Endometrium (tissue), 2 donors: ENCODE results near the gene NIF3L1.
A peak's percentile ranks its signal among the peaks of the same experiment; 100 is the strongest.

Experiments
- FAIRE-seq: peaks from 2 replicates; lab custom pipeline; 2012; peaks lifted over from hg19 to GRCh38; lab: Jason Lieb, UNC
- donor health status: control.
- donor health status: control.

NIF3L1 gene

GRCh38 chr2:200888704-200889625 lies at the start of gene NIF3L1, which contains the start of gene PPIL3:
Gene NIF3L1, plus strand, starts transcription at chr2:200889371. Its CDS starts 2,573 bp downstream, at chr2:200891944.
Gene PPIL3, minus strand, starts transcription at chr2:200889077. Its CDS starts 1,462 bp downstream, at chr2:200887615.
- peak; percentile 93 for FAIRE-seq

GRCh38 chr2:200839513-200839912 lies 49.7 kb upstream of the NIF3L1 start:
- no peak for FAIRE-seq

DNA sequence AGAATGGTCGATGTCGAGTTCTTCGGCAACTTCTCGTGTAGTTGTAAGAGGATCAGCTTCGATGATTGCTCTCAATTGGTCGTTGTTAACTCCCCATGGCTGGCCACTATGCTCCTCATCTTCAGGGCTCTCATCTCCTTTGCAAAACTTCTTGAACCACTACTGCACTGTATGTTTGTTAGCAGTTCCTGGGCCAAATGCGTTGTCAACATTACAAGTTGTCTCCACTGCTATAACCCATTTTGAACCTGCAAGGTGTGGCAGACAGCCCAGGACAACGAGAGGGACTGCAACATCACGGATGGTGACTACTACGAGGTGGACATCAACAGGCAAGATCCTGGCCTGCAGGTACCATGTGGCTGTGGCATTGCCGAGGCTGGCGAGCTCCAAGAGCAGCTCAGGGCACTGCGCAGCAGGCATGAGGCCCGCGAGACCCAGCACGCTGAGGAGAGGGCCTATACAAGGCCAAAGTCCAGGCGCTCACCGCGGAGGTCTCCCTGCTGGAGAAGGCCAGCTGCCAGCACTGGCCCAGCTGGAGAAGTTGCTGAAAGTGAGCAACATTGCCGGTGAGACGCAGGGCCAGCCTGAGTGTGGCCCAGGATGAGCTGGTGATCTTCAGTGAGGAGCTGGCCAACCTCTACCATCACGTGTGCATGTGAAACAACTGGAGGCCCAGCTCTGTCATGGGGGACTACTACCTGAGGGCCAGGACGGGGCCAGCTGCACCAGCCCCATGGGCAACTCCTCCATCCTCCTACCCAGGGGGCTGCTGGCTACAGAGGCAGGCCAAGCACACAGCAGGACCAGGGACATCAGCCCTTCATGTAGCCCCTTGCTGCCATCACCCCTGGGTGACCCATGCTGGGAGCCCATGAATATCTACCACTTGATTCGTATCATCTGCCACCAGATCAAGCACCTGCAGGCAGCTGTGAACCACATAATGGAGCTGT lies 44.9 kb upstream of the NIF3L1 start:
- no peak for FAIRE-seq

DNA sequence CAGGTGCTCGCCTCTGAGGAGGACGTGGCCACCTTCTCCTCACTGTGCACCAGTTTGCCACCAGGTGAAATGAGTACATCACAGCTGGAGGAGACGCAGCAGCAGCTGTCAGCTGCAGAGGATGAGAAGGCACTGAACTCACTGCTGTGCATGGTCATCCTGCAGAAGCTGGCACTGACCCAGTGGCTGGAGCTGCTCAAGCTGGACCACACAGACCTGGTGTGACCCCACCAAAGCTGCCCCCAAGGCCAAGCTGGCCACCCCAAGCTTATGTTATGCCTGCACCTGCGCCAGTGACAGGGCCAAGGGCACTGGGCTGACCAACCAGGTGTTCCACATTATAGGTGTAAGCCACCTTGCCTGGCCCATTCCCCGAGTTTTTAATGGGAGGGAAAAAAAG lies 44.0 kb upstream of the NIF3L1 start:
- FAIRE-seq = no peak

GRCh38 chr2:200845669-200846325 lies 43.4 kb upstream of the NIF3L1 start:
- no peak for FAIRE-seq

DNA sequence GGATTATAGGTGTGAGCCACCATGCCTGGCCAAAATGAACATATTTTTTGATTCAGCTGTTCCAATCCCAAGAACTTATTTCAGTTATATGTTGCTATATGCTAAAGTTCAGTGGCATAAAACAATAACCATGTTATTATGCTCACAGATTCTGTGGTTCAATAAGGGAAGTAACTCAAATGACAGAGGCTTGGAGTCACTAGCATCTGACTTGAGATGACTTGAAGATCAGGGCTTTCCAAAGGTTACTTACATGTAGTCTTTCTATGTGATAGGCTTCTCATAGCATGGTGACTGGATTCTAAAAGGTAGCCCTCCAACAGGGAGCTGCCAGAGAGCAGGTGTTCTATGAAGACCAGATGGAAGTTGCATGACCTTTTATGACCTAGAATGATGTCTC lies 41.9 kb upstream of the NIF3L1 start:
- FAIRE-seq = no peak

DNA sequence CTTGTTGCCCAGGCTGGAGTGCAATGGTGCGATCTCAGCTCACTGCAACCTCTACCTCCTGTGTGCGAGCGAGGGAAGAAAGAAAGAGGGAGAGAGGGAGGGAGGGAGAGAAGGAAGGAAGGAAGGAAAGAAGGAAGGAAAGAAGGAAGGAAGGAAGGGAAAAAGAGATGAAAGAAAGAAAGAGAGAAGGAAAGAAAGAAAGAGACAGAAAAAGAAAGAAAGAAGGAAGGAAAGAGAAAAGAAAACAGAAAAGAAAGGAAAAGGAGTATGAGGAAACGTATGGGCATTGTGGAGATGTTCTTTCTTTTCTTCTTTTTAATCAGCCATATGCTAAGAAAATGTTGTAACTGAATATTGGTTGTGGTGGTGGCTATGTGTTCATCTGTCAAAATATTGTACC lies 41.2 kb upstream of the NIF3L1 start:
- no peak for FAIRE-seq

DNA sequence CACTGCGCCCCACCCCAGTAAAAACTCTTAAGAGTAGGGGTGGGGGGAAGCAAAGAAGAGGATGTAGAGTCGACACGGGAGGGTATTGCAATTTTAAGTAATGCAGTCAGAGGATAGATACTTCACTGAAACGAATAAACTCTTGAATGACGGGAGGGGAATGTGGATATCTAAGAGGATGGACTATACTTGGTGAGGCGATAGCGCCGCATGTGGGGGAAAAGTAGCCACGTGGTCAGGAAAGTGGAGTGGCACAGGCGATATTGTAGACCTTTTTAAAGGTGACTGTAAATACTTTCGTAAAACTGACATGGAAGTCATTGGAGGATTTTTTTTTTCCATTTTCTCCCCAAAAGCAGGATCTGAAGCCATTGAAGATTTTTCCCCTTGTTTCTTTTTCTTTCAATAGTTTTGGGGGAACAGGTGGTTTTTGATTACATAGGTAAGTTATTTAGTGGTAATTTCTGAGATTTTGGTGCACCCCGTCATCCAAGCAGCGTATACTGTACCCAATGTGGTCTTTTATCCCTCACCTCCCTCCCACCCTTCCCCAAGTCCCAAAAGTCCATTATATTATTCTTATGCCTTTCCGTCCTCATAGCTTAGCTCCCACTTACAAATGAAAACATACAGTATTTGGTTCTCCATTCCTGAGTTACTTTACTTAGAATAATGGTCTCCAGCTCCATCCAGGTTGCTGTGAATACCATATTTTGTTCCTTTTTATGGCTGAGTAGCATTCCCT lies 38.5 kb upstream of the NIF3L1 start:
- no peak for FAIRE-seq

DNA sequence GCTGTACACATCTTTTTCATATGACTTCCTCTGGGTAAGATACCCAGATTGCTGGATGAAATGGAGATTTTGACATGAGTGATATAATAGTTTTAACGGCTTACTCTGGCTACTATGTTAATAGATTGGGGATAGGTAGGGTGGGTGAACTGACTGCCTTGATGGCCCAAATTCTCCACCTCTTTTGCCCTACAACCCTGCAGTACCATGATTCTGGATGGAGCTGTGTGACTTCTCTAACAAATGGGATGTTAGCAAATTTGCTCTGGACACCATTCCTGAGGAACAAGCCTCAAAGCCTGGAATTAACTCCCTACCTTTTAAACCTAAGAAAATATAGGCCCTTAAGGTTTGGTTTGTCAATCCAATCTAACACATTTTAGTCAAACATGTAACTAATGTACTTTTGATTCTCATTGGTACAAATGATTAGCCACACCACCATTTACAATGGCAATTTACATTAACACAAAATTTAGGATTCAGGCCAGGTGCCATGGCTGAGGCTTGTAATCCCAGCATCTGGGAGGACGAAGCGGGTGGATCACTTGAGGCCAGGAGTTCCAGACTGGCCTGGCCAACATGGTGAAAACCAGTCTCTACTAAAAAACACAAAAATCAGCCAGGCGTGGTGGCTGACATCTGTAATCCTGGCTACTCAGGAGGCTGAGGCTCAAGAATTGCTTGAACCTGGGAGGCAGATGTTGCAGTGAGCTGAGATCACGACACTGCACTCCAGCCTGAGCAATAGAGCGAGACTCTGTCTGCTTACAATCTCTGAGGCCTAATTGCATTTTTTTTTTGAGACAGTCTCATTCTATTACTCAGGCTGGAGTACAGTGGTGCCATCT lies 37.5 kb upstream of the NIF3L1 start:
- FAIRE-seq = no peak

DNA sequence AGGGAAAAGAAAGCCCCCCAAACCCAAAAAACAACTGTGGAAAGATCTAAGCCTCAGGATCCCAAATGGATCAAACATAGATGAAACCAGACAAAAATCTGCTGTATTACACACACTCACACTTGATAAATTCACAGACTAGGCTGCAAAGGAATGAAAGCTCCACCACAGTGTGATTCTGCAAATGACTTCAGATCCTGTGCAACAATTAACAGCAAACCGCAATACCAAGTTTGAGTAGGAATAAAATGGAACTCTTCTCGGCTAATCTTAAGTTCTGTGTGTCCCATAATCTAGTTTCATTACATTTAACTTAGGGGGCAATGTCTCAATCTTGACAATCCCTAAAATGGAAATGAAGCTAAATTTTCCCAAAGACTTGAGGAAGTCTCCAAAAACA lies 36.6 kb upstream of the NIF3L1 start:
- no peak for FAIRE-seq

DNA sequence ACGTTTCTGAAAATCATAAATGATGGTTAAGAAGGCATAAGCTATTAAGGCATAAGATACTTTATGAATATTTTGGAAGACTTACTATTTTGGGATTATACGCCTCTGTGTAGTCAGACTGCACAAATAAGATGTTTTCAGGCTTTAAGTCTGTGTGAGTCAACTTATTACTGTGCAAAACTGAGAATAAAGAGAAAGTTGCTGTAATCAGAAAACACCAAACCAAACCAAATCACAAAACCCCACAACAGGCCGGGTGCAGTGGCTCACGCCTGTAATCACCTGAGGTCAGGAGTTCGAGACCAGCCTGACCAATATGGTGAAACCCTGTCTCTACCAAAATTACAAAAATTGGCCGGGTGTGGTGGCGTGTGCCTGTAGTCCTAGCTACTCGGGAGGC lies 32.4 kb upstream of the NIF3L1 start:
- no peak for FAIRE-seq

GRCh38 chr2:200860092-200860795 lies 28.9 kb upstream of the NIF3L1 start:
- no peak for FAIRE-seq

DNA sequence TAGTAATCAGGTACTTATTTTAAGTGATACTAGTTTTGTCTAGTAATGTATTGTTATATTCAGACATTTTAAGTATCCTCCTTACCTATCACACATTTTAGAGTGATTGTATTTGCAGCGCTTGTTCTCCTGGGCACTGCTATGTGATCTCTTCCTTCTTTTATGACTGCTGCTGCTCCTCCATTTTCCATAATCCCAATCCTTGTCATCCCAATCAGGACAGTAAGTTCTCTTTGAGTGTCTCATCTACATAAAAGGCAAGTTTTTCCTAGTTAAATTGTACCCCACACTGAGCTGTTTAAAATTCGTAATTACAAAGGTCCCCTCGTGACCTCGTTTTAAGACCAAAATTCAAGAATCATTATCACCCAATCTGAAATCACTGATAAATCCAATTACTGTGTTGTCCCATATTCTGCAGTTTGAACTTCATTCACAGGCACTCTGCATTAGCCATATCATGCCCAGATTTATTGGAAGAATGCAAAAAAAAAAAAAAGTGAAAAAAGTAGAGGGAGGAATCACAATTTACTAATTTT lies 27.5 kb upstream of the NIF3L1 start:
- no peak for FAIRE-seq

- no peak for FAIRE-seq
These were observed 26.6 kb upstream of the NIF3L1 start for GRCh38 chr2:200862532-200863000.

DNA sequence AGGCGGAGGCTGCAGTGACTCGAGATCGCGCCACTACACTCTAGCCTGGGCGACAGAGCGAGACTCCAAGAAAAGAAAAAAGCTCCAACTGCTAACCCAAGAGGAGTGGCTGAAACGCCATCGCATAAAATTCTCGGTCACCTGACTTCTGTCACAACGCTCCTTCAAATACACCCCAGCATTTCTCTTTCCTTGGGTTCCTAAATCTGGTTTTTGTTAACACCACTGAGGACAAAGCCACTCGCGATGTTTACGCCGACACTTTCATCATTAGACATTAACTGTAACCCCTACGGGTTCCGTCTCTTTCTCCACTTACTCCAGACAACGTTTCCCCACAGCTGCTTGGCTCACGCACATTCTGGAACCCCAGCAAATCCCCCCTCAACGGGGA lies 25.4 kb upstream of the NIF3L1 start:
- FAIRE-seq = no peak

DNA sequence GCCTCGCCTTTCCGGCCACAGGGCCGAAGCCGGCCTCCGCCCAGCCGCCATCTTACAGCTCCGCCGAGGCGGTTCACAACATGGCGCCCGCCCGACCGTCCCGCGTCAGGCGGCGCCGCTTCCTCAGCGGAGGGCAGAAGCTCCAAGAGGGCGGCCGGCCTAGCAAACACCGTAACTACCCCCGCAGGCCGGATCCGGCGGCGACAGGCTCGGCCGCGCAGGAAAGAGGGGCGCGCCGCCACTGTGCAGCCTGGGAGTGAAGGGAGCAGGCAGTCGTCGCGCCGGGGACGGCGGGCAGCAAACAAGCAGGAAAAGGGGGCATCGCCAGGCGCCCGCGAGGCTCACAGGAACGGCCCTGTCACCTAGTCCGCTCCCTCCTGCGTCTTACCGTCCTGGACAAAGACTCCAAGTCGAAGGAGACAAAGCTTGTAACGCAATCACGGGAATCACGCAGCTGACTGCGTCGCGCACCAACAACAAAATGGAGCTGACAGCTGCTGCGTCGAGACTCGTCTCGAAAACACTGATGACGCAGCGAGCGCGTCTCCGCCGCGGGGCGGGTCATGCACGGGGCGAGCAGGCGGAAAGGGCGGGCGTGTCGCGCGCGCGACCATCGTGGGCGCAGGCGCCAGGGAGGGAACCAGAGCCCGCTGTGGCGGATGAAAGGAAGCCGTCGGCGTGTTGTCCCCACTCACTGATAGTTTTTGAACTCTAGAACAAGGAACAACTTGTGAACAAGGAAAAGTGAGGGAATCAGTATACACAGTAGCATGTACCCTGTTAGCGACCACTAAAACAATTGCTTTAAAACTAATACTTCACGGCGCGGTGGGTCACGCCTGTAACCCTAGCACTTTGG lies 24.8 kb upstream of the NIF3L1 start, which contains the start of gene CLK1:
Gene CLK1, minus strand, starts transcription at position 483 of the 859 bp plus-strand sequence. CDS start 2,796 bp downstream, outside the sequence.
- no peak for FAIRE-seq

DNA sequence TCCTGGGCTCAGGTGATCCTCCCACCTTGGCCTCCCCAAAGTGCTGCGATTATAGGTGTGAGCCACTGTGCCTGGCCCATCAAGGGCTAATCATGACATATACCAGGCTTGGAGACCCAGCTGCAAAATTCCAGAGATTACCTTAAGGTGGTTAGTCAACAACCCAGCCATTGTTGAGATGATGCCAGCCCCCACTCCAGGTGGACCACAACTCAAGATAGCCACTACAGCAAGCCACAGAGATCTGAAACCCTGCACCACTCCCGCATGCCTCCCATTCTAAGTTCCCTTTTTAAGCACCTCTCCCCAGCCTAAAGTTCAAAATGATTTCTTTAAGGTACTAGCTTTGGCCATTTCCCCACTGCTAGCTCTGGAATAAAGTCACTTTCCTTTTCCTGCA lies 20.2 kb upstream of the NIF3L1 start:
- FAIRE-seq = no peak

DNA sequence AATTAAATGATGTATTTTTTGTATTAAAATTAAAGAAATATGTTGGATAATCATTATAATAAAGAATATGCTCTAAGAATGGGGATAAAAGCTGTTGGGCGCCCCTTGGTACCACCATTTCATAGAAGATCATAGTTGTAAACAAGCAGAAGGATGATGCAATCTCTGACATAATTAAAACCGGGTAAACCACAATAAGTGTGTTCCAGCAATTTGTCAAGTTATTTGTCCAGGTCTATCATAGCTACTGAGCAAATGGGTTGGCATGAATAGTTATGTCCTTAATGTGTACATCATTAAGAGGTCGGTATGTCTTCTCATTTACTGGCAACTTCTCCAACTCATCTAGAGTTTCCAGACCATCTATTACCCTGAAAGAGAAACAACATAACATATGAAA lies 18.0 kb upstream of the NIF3L1 start:
- FAIRE-seq = no peak
